Thyroid gland (tissue), 4 donors: ENCODE measurements around the gene RNF220.

Experiments
- POLR2A ChIP-seq, 2 donors: fragments of 450-650 bp; IDR thresholded peaks; one replicate each; pipeline ENCODE4 v1.6.1; 2017; ENCODE audit warnings: antibody characterized with exemption in 2 of 2, mild to moderate bottlenecking in 2 of 2, moderate library complexity in 1 of 2
- TF ChIP-seq, protein P1 (sequence below), 6 experiments: fragments of 200-600 bp in 3 of 6; fragments of 450-650 bp in 3 of 6; sonication (generic) in 3 of 6; IDR thresholded peaks; one replicate each; pipeline ENCODE4 v1.5.1; 2016 to 2019; ENCODE audit warnings: antibody characterized with exemption in 6 of 6, mild to moderate bottlenecking in 2 of 6, inconsistent platforms in 1 of 6, moderate library complexity in 1 of 6

- TF ChIP-seq, protein P1, sequence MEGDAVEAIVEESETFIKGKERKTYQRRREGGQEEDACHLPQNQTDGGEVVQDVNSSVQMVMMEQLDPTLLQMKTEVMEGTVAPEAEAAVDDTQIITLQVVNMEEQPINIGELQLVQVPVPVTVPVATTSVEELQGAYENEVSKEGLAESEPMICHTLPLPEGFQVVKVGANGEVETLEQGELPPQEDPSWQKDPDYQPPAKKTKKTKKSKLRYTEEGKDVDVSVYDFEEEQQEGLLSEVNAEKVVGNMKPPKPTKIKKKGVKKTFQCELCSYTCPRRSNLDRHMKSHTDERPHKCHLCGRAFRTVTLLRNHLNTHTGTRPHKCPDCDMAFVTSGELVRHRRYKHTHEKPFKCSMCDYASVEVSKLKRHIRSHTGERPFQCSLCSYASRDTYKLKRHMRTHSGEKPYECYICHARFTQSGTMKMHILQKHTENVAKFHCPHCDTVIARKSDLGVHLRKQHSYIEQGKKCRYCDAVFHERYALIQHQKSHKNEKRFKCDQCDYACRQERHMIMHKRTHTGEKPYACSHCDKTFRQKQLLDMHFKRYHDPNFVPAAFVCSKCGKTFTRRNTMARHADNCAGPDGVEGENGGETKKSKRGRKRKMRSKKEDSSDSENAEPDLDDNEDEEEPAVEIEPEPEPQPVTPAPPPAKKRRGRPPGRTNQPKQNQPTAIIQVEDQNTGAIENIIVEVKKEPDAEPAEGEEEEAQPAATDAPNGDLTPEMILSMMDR (IDR thresholded peaks at IDR 0.05), result no peak
- TF ChIP-seq POLR2A (IDR thresholded peaks at IDR 0.05), result no peak
These were observed 137.5 kb downstream of the RNF220 start for GRCh38 chr1:44542420-44543063.
